GM12878 (cell line): ENCODE results near the gene LRP1B.

Experiments
- ATF3 ChIP-seq: IDR thresholded peaks from 2 replicates; pipeline ENCODE4 v1.6.1; 2011; ENCODE audit warnings: low read depth, mild to moderate bottlenecking, low read length, moderate library complexity, borderline replicate concordance; ENCODE audit errors: extremely low read depth
- BHLHE40 ChIP-seq, 2 experiments: fragments of 450-650 bp in 1 of 2; IDR thresholded peaks; 2 replicates each; pipeline ENCODE4 v1.6.1; 2011 to 2017; ENCODE audit warnings: low read depth in 2 of 2, borderline replicate concordance in 1 of 2, improper control_type of control experiment in 1 of 2, low read length in 1 of 2, mild to moderate bottlenecking in 1 of 2
- CTCF ChIP-seq, 3 experiments: IDR thresholded peaks in 2 of 3; conservative IDR thresholded peaks in 1 of 3; 2 replicates each; pipeline ENCODE4 v1.5.1; 2011; ENCODE audit warnings: low read depth in 3 of 3, low read length in 3 of 3, mild to moderate bottlenecking in 3 of 3, control low read depth in 2 of 3, moderate library complexity in 2 of 3, inconsistent platforms in 1 of 3, mixed read lengths in 1 of 3; ENCODE audit not compliant: control insufficient read depth in 2 of 3, insufficient read depth in 1 of 3; ENCODE audit errors: extremely low read depth in 1 of 3
- FOXM1 ChIP-seq: IDR thresholded peaks from 2 replicates; pipeline ENCODE4 v1.6.1; 2012; ENCODE audit warnings: low read depth, mild to moderate bottlenecking, inconsistent platforms, low read length, moderate library complexity
- JUNB ChIP-seq: IDR thresholded peaks from 2 replicates; pipeline ENCODE4 v1.6.1; 2016; ENCODE audit warnings: antibody characterized with exemption, mild to moderate bottlenecking
- KDM1A ChIP-seq: fragments of 200-600 bp; sonication (generic); IDR thresholded peaks from 2 replicates; pipeline ENCODE4 v1.6.1; 2016; ENCODE audit warnings: borderline replicate concordance
- NKRF ChIP-seq: fragments of 450-650 bp; conservative IDR thresholded peaks from 2 replicates; pipeline ENCODE4 v1.6.1; 2017; ENCODE audit warnings: mild to moderate bottlenecking, moderate library complexity
- POLR2AphosphoS5 ChIP-seq: IDR thresholded peaks from 2 replicates; pipeline ENCODE4 v1.6.1; 2011; ENCODE audit warnings: mild to moderate bottlenecking, low read length, inconsistent platforms
- REST ChIP-seq: IDR thresholded peaks from 2 replicates; pipeline ENCODE4 v1.6.1; 2012; ENCODE audit warnings: mild to moderate bottlenecking, low read depth, low read length
- SMC3 ChIP-seq: IDR thresholded peaks from 2 replicates; pipeline ENCODE4 v1.6.1; 2011; ENCODE audit warnings: low read length, improper control_type of control experiment, borderline replicate concordance

GRCh38 chr2:141029428-141030078, 1101.3 kb downstream of the LRP1B start:
- TF ChIP-seq JUNB (no peak), REST (no peak), POLR2AphosphoS5 (no peak), KDM1A (no peak), BHLHE40 (IDR thresholded peaks at IDR 0.05; ENCODE audit: borderline replicate concordance in 1 of 2, low read depth in 2 of 2, low read length in 1 of 2) (no peak), SMC3 (no peak), CTCF (IDR thresholded peaks at IDR 0.05 in 2 of 3, conservative IDR thresholded peaks at IDR 0.05 in 1 of 3; ENCODE audit: control insufficient read depth in 2 of 3, extremely low read depth in 1 of 3, insufficient read depth in 1 of 3, low read depth in 3 of 3, low read length in 3 of 3) (no peak), NKRF (no peak), FOXM1 (no peak), ATF3 (no peak)
